GM18858 (cell line): ENCODE measurements around the gene LMLN.
"Not testable (repeated sequence)": the region's sequence is repeated elsewhere in the genome, so short reads cannot be mapped to it uniquely, and the experiment has no call there.

Source experiments
- ATAC-seq: cut with Tn5 transposase; IDR thresholded peaks from one replicate; pipeline ENCODE4 v1.9.1; 2021; ENCODE audit not compliant: unreplicated experiment

LMLN gene

GRCh38 chr3:197955892-197956477 is 4.0 kb upstream of the LMLN start:
- ATAC-seq, result no peak

- ATAC-seq, result no peak
Measured at GRCh38 chr3:197956626-197956988, 3.4 kb upstream of the LMLN start.

GRCh38 chr3:197957790-197958133 is 2.3 kb upstream of the LMLN start:
- no peak for ATAC-seq

- ATAC-seq, result no peak
Measured at GRCh38 chr3:197958346-197958745, 1.7 kb upstream of the LMLN start.

- not testable (repeated sequence) for ATAC-seq
Measured at GRCh38 chr3:197958848-197959247, 1.2 kb upstream of the LMLN start.

- no peak for ATAC-seq
Measured at GRCh38 chr3:197959500-197959890, 522 bp upstream of the LMLN start.

GRCh38 chr3:197960694-197961581 is 921 bp downstream of the LMLN start:
- ATAC-seq, result no peak

GRCh38 chr3:197961582-197961945 is 1.5 kb downstream of the LMLN start:
- ATAC-seq, result no peak

- ATAC-seq, result no peak
Measured at GRCh38 chr3:197963019-197963637, 3.1 kb downstream of the LMLN start.

- not testable (repeated sequence) for ATAC-seq
Measured at GRCh38 chr3:197967337-197967989, 7.4 kb downstream of the LMLN start.

- no peak for ATAC-seq
Measured at GRCh38 chr3:197970588-197970987, 10.6 kb downstream of the LMLN start.

- ATAC-seq, result no peak
Measured at GRCh38 chr3:197974016-197974415, 14.0 kb downstream of the LMLN start.

GRCh38 chr3:197975311-197975710 is 15.3 kb downstream of the LMLN start:
- ATAC-seq, result no peak

- ATAC-seq, result no peak
Measured at GRCh38 chr3:197983076-197983475, 23.1 kb downstream of the LMLN start.

- no peak for ATAC-seq
Measured at GRCh38 chr3:197989651-197990050, 29.6 kb downstream of the LMLN start.

- ATAC-seq, result no peak
Measured at GRCh38 chr3:197994736-197995135, 34.7 kb downstream of the LMLN start.

- no peak for ATAC-seq
Measured at GRCh38 chr3:197996855-197997254, 36.8 kb downstream of the LMLN start.

GRCh38 chr3:197997936-197998335 is 37.9 kb downstream of the LMLN start:
- no peak for ATAC-seq

- ATAC-seq, result no peak
Measured at GRCh38 chr3:198017090-198017489, 57.1 kb downstream of the LMLN start.

GRCh38 chr3:198018416-198018815 is 58.4 kb downstream of the LMLN start:
- ATAC-seq, result no peak

- no peak for ATAC-seq
Measured at GRCh38 chr3:198019115-198019514, 59.1 kb downstream of the LMLN start.

- ATAC-seq, result no peak
Measured at GRCh38 chr3:198021320-198021719, 61.3 kb downstream of the LMLN start.
